DND-41 (cell line): ENCODE measurements around the gene GPC6.

Source experiments
- ATAC-seq: fragments of 200-7000 bp; cut with Tn5 transposase; 3 replicates; pipeline ENCODE4 v1.9.1; 2021; ENCODE audit warnings: low read depth; ENCODE audit not compliant: insufficient read depth
- DNase-seq: peaks from one replicate; pipeline ENCODE4 v3.0.0-alpha.2; 2020
- H2AFZ ChIP-seq: 2 replicates; pipeline ENCODE4 v1.6.0; 2012; ENCODE audit warnings: low read depth, low read length
- H3K27ac ChIP-seq: 2 replicates; pipeline ENCODE4 v1.5.1; 2012; ENCODE audit warnings: low read length, inconsistent platforms
- H3K27me3 ChIP-seq: fragments of 200-600 bp; sonication (generic); 2 replicates; pipeline ENCODE4 v1.6.0; 2012; ENCODE audit warnings: low read length, mild to moderate bottlenecking, inconsistent platforms; ENCODE audit not compliant: insufficient read depth, poor library complexity
- H3K36me3 ChIP-seq: 2 replicates; pipeline ENCODE4 v1.5.1; 2012; ENCODE audit warnings: low read length, inconsistent platforms; ENCODE audit not compliant: insufficient read depth
- H3K4me1 ChIP-seq: 2 replicates; pipeline ENCODE4 v1.5.1; 2012; ENCODE audit warnings: mild to moderate bottlenecking, low read length; ENCODE audit not compliant: insufficient read depth
- H3K4me2 ChIP-seq: 2 replicates; pipeline ENCODE4 v1.6.0; 2012; ENCODE audit warnings: mild to moderate bottlenecking, moderate library complexity, low read length, inconsistent platforms; ENCODE audit not compliant: insufficient read depth
- H3K4me3 ChIP-seq, 2 experiments: fragments of 200-600 bp in 1 of 2; shearing (Covaris generic) in 1 of 2; 2 replicates each; pipeline ENCODE4 v1.5.1; 2012 to 2016; ENCODE audit warnings: inconsistent platforms in 2 of 2, low read length in 2 of 2, mild to moderate bottlenecking in 2 of 2, low read depth in 1 of 2, moderate library complexity in 1 of 2
- H3K79me2 ChIP-seq: 2 replicates; pipeline ENCODE4 v1.6.0; 2012; ENCODE audit warnings: low read length, inconsistent platforms; ENCODE audit not compliant: insufficient read depth
- H3K9ac ChIP-seq: 2 replicates; pipeline ENCODE4 v1.6.0; 2012; ENCODE audit warnings: low read depth, mild to moderate bottlenecking, inconsistent platforms, low read length, moderate library complexity
- H3K9me3 ChIP-seq: 2 replicates; pipeline ENCODE4 v1.5.1; 2012; ENCODE audit warnings: low read length, moderate library complexity, mild to moderate bottlenecking, inconsistent platforms; ENCODE audit not compliant: insufficient read depth, severe bottlenecking
- H4K20me1 ChIP-seq: 2 replicates; pipeline ENCODE4 v1.6.0; 2012; ENCODE audit warnings: low read length; ENCODE audit not compliant: insufficient read depth
- EZH2 ChIP-seq: IDR thresholded peaks from 3 replicates; pipeline ENCODE4 v1.6.1; 2012; ENCODE audit warnings: borderline replicate concordance, low read depth, mild to moderate bottlenecking, moderate library complexity, low read length, inconsistent platforms; ENCODE audit not compliant: severe bottlenecking
- TF ChIP-seq, protein P1 (sequence below): IDR thresholded peaks from 2 replicates; pipeline ENCODE4 v1.5.1; 2012; ENCODE audit warnings: borderline replicate concordance, low read length, moderate library complexity, mild to moderate bottlenecking; ENCODE audit not compliant: poor library complexity, severe bottlenecking; ENCODE audit errors: extremely low read depth

Gene GPC6

DNA sequence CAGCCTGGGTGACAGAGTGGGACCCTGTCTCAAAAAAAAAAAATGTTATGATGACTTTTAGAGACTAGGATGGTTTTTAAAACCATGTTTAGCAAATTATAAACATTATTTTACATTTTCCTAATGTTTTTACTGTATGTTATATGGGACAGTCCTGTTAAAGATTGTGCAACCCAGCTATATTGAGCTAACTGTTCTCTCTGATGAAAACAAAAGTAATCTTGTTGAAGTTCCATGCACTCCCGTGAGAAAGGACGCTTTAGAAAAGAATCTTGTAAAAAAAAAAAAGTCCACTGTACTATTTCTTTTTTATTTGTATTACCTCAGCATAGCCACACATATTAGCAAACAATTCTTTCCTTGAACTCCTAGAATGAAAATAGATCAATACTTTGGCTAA, 801.6 kb downstream of the GPC6 start:
- Histone ChIP-seq H3K9me3 (no peaks in the 10 kb centered on the region), H2AFZ (no peak overlapping the region), H3K4me3 (no peak overlapping the region), H3K27me3 (no peaks in the 10 kb centered on the region), H3K4me1 (no peaks in the 10 kb centered on the region), H3K27ac (no peak overlapping the region), H3K79me2 (no peaks in the 10 kb centered on the region), H4K20me1 (no peaks in the 10 kb centered on the region), H3K4me2 (no peak overlapping the region), H3K9ac (no peak overlapping the region), H3K36me3 (no peaks in the 10 kb centered on the region)
- no peak for TF ChIP-seq EZH2
- TF ChIP-seq, protein P1, sequence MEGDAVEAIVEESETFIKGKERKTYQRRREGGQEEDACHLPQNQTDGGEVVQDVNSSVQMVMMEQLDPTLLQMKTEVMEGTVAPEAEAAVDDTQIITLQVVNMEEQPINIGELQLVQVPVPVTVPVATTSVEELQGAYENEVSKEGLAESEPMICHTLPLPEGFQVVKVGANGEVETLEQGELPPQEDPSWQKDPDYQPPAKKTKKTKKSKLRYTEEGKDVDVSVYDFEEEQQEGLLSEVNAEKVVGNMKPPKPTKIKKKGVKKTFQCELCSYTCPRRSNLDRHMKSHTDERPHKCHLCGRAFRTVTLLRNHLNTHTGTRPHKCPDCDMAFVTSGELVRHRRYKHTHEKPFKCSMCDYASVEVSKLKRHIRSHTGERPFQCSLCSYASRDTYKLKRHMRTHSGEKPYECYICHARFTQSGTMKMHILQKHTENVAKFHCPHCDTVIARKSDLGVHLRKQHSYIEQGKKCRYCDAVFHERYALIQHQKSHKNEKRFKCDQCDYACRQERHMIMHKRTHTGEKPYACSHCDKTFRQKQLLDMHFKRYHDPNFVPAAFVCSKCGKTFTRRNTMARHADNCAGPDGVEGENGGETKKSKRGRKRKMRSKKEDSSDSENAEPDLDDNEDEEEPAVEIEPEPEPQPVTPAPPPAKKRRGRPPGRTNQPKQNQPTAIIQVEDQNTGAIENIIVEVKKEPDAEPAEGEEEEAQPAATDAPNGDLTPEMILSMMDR: no peak
- ATAC-seq (no peak), DNase-seq (no peak)

DNA sequence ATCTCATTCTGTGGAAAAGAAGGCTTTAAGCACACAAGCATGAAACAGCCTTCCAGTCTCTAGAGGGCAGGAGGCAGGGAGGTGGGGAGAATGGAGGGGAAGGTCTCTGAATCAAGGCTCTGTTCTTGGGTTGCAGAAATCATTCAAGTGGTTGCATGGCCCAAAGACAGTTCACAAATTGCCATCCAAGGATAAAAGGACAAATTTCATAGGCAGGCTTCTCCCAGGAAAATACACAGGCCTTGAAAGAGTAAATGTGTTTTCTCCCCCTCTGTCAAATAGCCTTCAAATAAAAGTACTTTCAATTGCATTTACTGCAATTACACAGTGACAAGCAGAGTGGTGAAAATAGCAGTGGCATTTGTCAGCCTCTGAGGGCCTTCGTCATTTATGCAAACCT, 802.0 kb downstream of the GPC6 start:
- no peak overlapping the region for H3K4me2 ChIP-seq
- DNase-seq (no peak), ATAC-seq (no peak)
- no peaks in the 10 kb centered on the region for H3K36me3 ChIP-seq
- no peaks in the 10 kb centered on the region for H3K79me2 ChIP-seq
- H3K27me3 ChIP-seq: no peaks in the 10 kb centered on the region
- H2AFZ ChIP-seq: no peak overlapping the region
- H3K4me3 ChIP-seq: no peak overlapping the region
- H3K27ac ChIP-seq: no peak overlapping the region
- H3K9me3 ChIP-seq: no peaks in the 10 kb centered on the region
- no peaks in the 10 kb centered on the region for H4K20me1 ChIP-seq
- H3K9ac ChIP-seq: no peak overlapping the region
- TF ChIP-seq, protein P1: no peak
- no peaks in the 10 kb centered on the region for H3K4me1 ChIP-seq

DNA sequence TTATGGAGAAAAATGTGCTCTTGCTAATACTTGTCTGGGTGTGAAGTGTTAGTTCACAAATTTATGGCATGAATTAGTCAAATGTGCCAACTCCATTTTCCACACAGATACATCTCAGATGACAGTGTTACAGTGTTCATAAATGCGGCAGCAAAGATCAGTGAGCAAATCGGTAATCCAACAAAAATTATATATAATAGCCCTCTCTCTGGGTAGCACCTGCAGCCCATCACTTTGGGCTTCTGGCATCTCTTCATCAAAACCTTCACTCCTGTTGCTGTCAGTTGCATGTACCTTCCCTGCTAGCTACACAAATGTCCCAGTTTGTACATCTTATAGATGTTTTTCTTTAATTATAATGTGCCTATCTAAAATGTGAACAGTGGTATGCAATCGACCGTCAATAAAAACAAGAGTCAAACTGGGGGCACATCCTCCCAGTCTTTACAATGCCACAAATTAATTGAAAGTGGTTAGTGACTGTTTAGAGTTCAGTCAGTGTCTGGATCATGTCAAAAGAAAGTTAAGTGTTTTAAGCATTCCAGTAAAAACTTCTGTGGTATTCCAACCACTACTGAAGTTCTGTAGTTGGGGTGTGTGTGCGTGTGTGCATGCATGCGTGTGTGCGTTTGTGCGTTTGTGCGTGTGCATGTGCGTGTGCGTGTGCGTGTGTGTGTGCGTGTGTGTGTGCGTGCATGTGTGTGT, 804.0 kb downstream of the GPC6 start:
- Histone ChIP-seq H3K27ac (no peak overlapping the region), H2AFZ (no peak overlapping the region), H3K27me3 (no peaks in the 10 kb centered on the region), H3K4me1 (no peaks in the 10 kb centered on the region), H3K36me3 (no peaks in the 10 kb centered on the region), H3K9me3 (no peaks in the 10 kb centered on the region), H3K4me3 (no peak overlapping the region), H3K9ac (no peak overlapping the region), H4K20me1 (no peaks in the 10 kb centered on the region), H3K79me2 (no peaks in the 10 kb centered on the region), H3K4me2 (no peak overlapping the region)
- no peak for ATAC-seq
- no peak for DNase-seq
- no peak for TF ChIP-seq EZH2
- TF ChIP-seq, protein P1: no peak
